ENCODE data around the gene MGAT5. TPM values are rescaled to one million over a fixed set of nuclear protein-coding genes. Genes with fewer than 3 reads are reported as not detected.

Gene MGAT5
- total RNA-seq, 1 experiment from 2014 or later: 52.4 TPM

DNA sequence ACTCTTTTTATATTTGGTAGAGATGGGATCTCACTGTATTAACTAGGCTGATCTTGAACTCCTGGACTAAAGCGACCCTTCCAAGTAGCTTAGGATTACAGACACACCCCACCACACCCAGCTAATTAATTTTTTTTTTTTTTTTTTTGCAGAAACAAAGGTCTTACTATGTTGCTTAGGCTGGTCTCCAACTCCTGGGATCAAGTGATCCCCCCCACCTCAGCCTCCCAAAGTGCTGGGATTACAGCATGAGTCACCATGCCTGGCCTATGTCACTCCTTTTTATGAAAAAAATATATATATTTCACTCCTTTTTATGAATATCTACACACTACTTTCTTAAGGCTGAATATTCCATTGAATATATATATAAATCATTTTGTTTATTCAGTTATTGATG, 162.8 kb downstream of the MGAT5 start (continued):
- TF ChIP-seq, protein P1, sequence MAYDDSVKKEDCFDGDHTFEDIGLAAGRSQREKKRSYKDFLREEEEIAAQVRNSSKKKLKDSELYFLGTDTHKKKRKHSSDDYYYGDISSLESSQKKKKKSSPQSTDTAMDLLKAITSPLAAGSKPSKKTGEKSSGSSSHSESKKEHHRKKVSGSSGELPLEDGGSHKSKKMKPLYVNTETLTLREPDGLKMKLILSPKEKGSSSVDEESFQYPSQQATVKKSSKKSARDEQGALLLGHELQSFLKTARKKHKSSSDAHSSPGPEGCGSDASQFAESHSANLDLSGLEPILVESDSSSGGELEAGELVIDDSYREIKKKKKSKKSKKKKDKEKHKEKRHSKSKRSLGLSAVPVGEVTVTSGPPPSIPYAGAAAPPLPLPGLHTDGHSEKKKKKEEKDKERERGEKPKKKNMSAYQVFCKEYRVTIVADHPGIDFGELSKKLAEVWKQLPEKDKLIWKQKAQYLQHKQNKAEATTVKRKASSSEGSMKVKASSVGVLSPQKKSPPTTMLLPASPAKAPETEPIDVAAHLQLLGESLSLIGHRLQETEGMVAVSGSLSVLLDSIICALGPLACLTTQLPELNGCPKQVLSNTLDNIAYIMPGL (CRISPR knock-in tag; IDR thresholded peaks at IDR 0.05): no peak
- TF ChIP-seq, protein P2, sequence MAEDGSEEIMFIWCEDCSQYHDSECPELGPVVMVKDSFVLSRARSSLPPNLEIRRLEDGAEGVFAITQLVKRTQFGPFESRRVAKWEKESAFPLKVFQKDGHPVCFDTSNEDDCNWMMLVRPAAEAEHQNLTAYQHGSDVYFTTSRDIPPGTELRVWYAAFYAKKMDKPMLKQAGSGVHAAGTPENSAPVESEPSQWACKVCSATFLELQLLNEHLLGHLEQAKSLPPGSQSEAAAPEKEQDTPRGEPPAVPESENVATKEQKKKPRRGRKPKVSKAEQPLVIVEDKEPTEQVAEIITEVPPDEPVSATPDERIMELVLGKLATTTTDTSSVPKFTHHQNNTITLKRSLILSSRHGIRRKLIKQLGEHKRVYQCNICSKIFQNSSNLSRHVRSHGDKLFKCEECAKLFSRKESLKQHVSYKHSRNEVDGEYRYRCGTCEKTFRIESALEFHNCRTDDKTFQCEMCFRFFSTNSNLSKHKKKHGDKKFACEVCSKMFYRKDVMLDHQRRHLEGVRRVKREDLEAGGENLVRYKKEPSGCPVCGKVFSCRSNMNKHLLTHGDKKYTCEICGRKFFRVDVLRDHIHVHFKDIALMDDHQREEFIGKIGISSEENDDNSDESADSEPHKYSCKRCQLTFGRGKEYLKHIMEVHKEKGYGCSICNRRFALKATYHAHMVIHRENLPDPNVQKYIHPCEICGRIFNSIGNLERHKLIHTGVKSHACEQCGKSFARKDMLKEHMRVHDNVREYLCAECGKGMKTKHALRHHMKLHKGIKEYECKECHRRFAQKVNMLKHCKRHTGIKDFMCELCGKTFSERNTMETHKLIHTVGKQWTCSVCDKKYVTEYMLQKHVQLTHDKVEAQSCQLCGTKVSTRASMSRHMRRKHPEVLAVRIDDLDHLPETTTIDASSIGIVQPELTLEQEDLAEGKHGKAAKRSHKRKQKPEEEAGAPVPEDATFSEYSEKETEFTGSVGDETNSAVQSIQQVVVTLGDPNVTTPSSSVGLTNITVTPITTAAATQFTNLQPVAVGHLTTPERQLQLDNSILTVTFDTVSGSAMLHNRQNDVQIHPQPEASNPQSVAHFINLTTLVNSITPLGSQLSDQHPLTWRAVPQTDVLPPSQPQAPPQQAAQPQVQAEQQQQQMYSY (CRISPR knock-in tag; IDR thresholded peaks at IDR 0.05): no peak
- TF ChIP-seq, protein P3, sequence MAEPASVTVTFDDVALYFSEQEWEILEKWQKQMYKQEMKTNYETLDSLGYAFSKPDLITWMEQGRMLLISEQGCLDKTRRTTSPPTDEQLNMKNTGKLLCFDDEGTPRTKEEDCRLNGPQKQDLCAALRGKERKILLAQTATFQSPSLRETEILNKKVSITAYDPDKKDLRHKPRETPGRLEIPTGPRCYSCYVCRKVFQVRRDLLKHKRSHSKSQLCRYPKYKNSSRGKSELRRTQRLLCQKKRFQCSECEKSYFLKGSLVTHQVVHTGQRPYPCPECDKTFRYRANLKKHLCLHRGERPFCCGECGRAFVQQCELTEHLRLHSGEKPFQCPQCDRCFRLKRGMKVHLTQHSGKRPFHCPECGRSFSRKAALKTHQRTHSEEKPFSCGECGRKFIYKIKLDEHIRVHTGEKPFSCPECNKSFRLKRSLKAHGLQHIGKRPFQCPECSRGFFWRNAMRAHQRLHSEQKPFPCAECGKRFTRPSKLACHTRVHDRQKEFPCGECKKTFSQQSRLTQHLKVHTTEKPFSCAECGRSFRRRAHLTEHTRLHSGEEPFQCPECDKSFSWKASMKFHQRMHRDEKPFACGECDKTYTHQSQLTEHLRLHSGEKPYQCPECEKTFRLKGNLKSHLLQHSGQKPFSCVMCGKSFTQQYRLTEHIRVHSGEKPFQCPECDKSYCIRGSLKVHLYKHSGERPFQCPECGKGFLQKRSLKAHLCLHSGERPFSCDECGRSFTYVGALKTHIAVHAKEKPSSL (CRISPR knock-in tag; conservative IDR thresholded peaks at IDR 0.05): no peak
- TF ChIP-seq, protein P4, sequence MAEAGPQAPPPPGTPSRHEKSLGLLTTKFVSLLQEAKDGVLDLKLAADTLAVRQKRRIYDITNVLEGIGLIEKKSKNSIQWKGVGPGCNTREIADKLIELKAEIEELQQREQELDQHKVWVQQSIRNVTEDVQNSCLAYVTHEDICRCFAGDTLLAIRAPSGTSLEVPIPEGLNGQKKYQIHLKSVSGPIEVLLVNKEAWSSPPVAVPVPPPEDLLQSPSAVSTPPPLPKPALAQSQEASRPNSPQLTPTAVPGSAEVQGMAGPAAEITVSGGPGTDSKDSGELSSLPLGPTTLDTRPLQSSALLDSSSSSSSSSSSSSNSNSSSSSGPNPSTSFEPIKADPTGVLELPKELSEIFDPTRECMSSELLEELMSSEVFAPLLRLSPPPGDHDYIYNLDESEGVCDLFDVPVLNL (CRISPR knock-in tag; IDR thresholded peaks at IDR 0.05; ENCODE audit: borderline replicate concordance, low read depth): no peak
- TF ChIP-seq, protein P5, sequence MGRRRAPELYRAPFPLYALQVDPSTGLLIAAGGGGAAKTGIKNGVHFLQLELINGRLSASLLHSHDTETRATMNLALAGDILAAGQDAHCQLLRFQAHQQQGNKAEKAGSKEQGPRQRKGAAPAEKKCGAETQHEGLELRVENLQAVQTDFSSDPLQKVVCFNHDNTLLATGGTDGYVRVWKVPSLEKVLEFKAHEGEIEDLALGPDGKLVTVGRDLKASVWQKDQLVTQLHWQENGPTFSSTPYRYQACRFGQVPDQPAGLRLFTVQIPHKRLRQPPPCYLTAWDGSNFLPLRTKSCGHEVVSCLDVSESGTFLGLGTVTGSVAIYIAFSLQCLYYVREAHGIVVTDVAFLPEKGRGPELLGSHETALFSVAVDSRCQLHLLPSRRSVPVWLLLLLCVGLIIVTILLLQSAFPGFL (CRISPR knock-in tag; IDR thresholded peaks at IDR 0.05; ENCODE audit: borderline replicate concordance): no peak
- TF ChIP-seq EMX1 (CRISPR knock-in tag; IDR thresholded peaks at IDR 0.05): no peak
- TF ChIP-seq, protein P6, sequence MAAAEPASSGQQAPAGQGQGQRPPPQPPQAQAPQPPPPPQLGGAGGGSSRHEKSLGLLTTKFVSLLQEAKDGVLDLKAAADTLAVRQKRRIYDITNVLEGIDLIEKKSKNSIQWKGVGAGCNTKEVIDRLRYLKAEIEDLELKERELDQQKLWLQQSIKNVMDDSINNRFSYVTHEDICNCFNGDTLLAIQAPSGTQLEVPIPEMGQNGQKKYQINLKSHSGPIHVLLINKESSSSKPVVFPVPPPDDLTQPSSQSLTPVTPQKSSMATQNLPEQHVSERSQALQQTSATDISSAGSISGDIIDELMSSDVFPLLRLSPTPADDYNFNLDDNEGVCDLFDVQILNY (CRISPR knock-in tag; IDR thresholded peaks at IDR 0.05): no peak
- TF ChIP-seq ZNF121 (CRISPR knock-in tag; IDR thresholded peaks at IDR 0.05): no peak
- TF ChIP-seq ZNF671 (CRISPR knock-in tag; IDR thresholded peaks at IDR 0.05): no peak
- TF ChIP-seq ZBTB21 (CRISPR knock-in tag; IDR thresholded peaks at IDR 0.05; ENCODE audit: borderline replicate concordance): no peak

DNA sequence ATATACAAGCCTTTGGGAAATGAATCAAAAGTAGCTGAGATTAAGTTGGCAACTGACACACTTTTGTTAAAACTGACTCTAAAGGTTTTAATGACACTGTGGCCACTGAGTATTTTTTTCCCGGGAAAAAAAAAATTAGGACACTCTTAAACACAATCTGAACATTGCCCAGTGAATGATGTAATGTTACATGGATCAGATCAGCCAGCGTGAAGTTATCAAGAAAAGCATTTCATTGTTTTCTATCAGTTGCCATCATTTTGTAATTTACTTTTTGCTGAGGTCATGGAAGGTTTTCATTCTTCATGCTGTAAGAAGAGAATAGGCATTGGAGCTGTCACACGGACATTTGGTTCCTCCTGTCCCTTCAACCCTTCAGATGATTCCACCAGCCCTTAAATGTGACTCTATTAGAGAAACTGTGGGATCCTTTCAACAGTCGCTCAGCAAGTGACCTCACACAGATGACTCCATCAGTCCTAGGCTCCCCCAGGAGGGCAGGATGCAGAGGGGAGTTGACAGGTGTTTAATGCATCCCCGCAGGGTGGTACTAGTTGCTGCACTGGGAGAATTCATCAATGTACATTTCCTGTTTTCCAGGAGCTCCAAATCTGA, 164.2 kb downstream of the MGAT5 start:
- ChIA-PET CTCF (interaction anchor here (0.9 to 4.7 kb wide), 3 partner anchors 26 to 190 kb away, joined by 4 to 36 read pairs (median 5); no protein-coding TSS in a partner anchor), POLR2A (no interaction called here)
- H3K36me3 Mint-ChIP-seq: peaks cover 4% of the 10 kb centered on the region
- peaks cover 8% of the 10 kb centered on the region for H3K4me1 Mint-ChIP-seq
- no peak for TF ChIP-seq NFE2L1 (CRISPR knock-in tag; IDR thresholded peaks at IDR 0.05)
- TF ChIP-seq ZNF317 (CRISPR knock-in tag; IDR thresholded peaks at IDR 0.05; ENCODE audit: borderline replicate concordance, low read depth): no peak
- no peaks in the 10 kb centered on the region for H3K9me3 Mint-ChIP-seq
- H3K27me3 Mint-ChIP-seq (ENCODE audit: low read depth): no peaks in the 10 kb centered on the region
- no peak for DNase-seq (ENCODE audit: low spot score)
- H3K27ac Mint-ChIP-seq: no peak overlapping the region
- H3K4me3 Mint-ChIP-seq: no peak overlapping the region
- no peak for ATAC-seq
